ENCODE data around the gene PTPRC. TPM values are rescaled to one million over a fixed set of nuclear protein-coding genes. Genes with fewer than 3 reads are reported as not detected.

The PTPRC gene
- total and polyA plus RNA-seq, 2 donors (not counting 3 experiments of a cell fraction or from before 2014, with no cell fraction given), result not detected

DNA sequence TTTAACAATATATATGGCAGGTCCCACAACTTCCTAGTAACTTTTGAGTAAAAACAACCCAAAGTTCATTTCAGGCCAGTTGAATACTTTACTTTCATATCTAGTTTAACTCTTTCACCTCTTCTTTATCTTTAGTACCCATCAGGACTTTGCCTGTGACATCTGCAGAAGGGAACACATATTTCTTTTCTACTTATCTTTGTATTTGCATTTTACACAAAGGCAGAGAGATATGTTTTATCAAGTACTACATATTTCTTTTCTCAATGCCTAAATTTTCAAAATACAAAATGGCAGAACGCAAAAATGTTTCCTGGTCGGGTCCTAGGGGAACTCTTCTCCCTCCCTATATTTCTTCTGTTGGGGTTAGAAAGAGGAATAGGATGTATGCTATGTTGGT is 6.8 kb upstream of the PTPRC start:
- Histone ChIP-seq H3K27ac (ENCODE audit: insufficient read depth, low read depth, low read length) (no peak overlapping the region), H3K79me2 (ENCODE audit: control insufficient read depth, insufficient read depth, low read length) (no peaks in the 10 kb centered on the region), H3K27me3 (ENCODE audit: control insufficient read depth in 2 of 2, insufficient read depth in 2 of 2, low read length in 2 of 2) (no peaks in the 10 kb centered on the region), H3K9me3 (replicated peaks; ENCODE audit: control insufficient read depth, insufficient read depth, low read length) (no peaks in the 10 kb centered on the region), H2AFZ (ENCODE audit: low read depth, low read length) (no peak overlapping the region), H3K9me1 (replicated peaks; ENCODE audit: control insufficient read depth, extremely low read depth, insufficient read depth, low read length) (no peaks in the 10 kb centered on the region), H4K20me1 (replicated peaks; ENCODE audit: control insufficient read depth, extremely low read depth, insufficient read depth, low read length) (no peaks in the 10 kb centered on the region), H3K4me1 (ENCODE audit: control insufficient read depth, extremely low read depth, insufficient read depth, low read length) (no peaks in the 10 kb centered on the region), H3K9ac (replicated peaks; ENCODE audit: extremely low read depth, insufficient read depth, low read length) (no peak overlapping the region), H3K4me3 (replicated peaks in 1 of 3; ENCODE audit: insufficient read depth in 1 of 3, low read depth in 1 of 3, low read length in 3 of 3) (no peak overlapping the region), H3K4me2 (ENCODE audit: insufficient read depth, low read length) (no peak overlapping the region), H3K36me3 (ENCODE audit: control insufficient read depth in 2 of 2, extremely low read depth in 1 of 2, insufficient read depth in 2 of 2, low read length in 2 of 2) (no peaks in the 10 kb centered on the region)
- ChIA-PET CTCF (no interaction called here), POLR2A (no interaction called here)
- FAIRE-seq, result no peak
- BruUV-seq (replicated peaks), result no TSS peak
- dilution Hi-C loops (cut with MboI; ENCODE audit: extremely low pct_ligation_motif_present, low sequenced_read_pairs) (no loop called here), intact Hi-C loops (cut with micrococcal nuclease) (no loop called here)
- TF ChIP-seq POLR2A (IDR thresholded peaks at IDR 0.05; ENCODE audit: low read depth, low read length) (no peak), FOS (IDR thresholded peaks at IDR 0.05; ENCODE audit: borderline replicate concordance, insufficient read depth, low read length) (no peak), GATA2 (IDR thresholded peaks at IDR 0.05; ENCODE audit: insufficient read depth, insufficient read length, low read depth, low read length) (no peak), POLR2AphosphoS5 (IDR thresholded peaks at IDR 0.05; ENCODE audit: insufficient read depth, low read depth, low read length) (no peak), MYC (IDR thresholded peaks at IDR 0.05; ENCODE audit: low read depth, low read length) (no peak), EZH2 (IDR thresholded peaks at IDR 0.05; ENCODE audit: borderline replicate concordance, low read depth, low read length, severe bottlenecking) (no peak), JUN (IDR thresholded peaks at IDR 0.05; ENCODE audit: borderline replicate concordance, insufficient read depth, insufficient read length, low read depth) (no peak)
- TF ChIP-seq, protein P1, sequence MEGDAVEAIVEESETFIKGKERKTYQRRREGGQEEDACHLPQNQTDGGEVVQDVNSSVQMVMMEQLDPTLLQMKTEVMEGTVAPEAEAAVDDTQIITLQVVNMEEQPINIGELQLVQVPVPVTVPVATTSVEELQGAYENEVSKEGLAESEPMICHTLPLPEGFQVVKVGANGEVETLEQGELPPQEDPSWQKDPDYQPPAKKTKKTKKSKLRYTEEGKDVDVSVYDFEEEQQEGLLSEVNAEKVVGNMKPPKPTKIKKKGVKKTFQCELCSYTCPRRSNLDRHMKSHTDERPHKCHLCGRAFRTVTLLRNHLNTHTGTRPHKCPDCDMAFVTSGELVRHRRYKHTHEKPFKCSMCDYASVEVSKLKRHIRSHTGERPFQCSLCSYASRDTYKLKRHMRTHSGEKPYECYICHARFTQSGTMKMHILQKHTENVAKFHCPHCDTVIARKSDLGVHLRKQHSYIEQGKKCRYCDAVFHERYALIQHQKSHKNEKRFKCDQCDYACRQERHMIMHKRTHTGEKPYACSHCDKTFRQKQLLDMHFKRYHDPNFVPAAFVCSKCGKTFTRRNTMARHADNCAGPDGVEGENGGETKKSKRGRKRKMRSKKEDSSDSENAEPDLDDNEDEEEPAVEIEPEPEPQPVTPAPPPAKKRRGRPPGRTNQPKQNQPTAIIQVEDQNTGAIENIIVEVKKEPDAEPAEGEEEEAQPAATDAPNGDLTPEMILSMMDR (IDR thresholded peaks at IDR 0.05; ENCODE audit: extremely low read depth in 1 of 2, insufficient read depth in 1 of 2, low read depth in 1 of 2, low read length in 2 of 2), result no peak
- TF ChIP-seq, protein P2, sequence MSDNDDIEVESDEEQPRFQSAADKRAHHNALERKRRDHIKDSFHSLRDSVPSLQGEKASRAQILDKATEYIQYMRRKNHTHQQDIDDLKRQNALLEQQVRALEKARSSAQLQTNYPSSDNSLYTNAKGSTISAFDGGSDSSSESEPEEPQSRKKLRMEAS (IDR thresholded peaks at IDR 0.05; ENCODE audit: insufficient read depth, insufficient read length), result no peak
- no peak for DNase-seq (ENCODE audit: low read depth, low spot score)
